Endothelial cell (in vitro differentiated cells): ENCODE results near the gene C5AR1. TPM values are rescaled to one million over a fixed set of nuclear protein-coding genes. Genes with fewer than 3 reads are reported as not detected.

ENCODE experiments used
- DNase-seq: peaks from one replicate; pipeline ENCODE4 v3.0.0; 2021; ENCODE audit warnings: low spot score
- H3K27ac Mint-ChIP-seq: one replicate; pipeline ENCODE4 v1.8.0; 2021; ENCODE audit warnings: mixed read lengths, inconsistent platforms; ENCODE audit not compliant: unreplicated experiment
- H3K27me3 Mint-ChIP-seq: one replicate; pipeline ENCODE4 v1.8.0; 2021; ENCODE audit warnings: mild to moderate bottlenecking, moderate library complexity, mixed read lengths, inconsistent platforms; ENCODE audit not compliant: unreplicated experiment
- H3K36me3 Mint-ChIP-seq: one replicate; pipeline ENCODE4 v1.8.0; 2021; ENCODE audit warnings: mild to moderate bottlenecking, low read depth, mixed read lengths, inconsistent platforms; ENCODE audit not compliant: unreplicated experiment
- H3K4me1 Mint-ChIP-seq: one replicate; pipeline ENCODE4 v1.8.0; 2021; ENCODE audit warnings: mild to moderate bottlenecking, mixed read lengths, inconsistent platforms; ENCODE audit not compliant: unreplicated experiment
- H3K4me3 Mint-ChIP-seq: one replicate; pipeline ENCODE4 v1.8.0; 2021; ENCODE audit warnings: mild to moderate bottlenecking, mixed read lengths, inconsistent platforms; ENCODE audit not compliant: unreplicated experiment
- H3K9me3 Mint-ChIP-seq: one replicate; pipeline ENCODE4 v1.8.0; 2021; ENCODE audit warnings: mixed read lengths, inconsistent platforms; ENCODE audit not compliant: unreplicated experiment
- CTCF ChIP-seq: fragments of 200-600 bp; sonication (generic); IDR thresholded peaks from one replicate; pipeline ENCODE4 v1.5.0; 2021; ENCODE audit warnings: antibody characterized with exemption; ENCODE audit not compliant: unreplicated experiment
- total RNA-seq: library from RNA; stranded (reverse); fragmentation: NEBNext Ultra II Directional; extraction: Animal tissue kit (Norgen Biotek cat#: 25700); gene quantifications from one replicate; pipeline ENCODE4 v1.2.1, GENCODE V29; 2021; ENCODE audit not compliant: unreplicated experiment

C5AR1 gene
- total RNA-seq, 1 donor from 2014 or later, result 0.56 TPM

GRCh38 chr19:47267350-47267759 is 42.3 kb upstream of the C5AR1 start:
- peaks cover 40% of the 10 kb centered on the region for H3K36me3 Mint-ChIP-seq
- no peak overlapping the region for H3K4me3 Mint-ChIP-seq
- DNase-seq, result no peak
- no peak for TF ChIP-seq CTCF
- peaks cover 9% of the 10 kb centered on the region for H3K27me3 Mint-ChIP-seq
- no peak overlapping the region for H3K27ac Mint-ChIP-seq
- H3K9me3 Mint-ChIP-seq, result no peaks in the 10 kb centered on the region
- peaks cover 3% of the 10 kb centered on the region for H3K4me1 Mint-ChIP-seq

- no peaks in the 10 kb centered on the region for H3K9me3 Mint-ChIP-seq
- H3K4me1 Mint-ChIP-seq, result peaks cover 10% of the 10 kb centered on the region
- peak overlapping the region; percentile 56 for H3K4me3 Mint-ChIP-seq
- peaks cover 41% of the 10 kb centered on the region for H3K36me3 Mint-ChIP-seq
- no peak for TF ChIP-seq CTCF
- DNase-seq, result no peak
- no peak overlapping the region for H3K27ac Mint-ChIP-seq
- peaks cover 12% of the 10 kb centered on the region for H3K27me3 Mint-ChIP-seq
Observed at GRCh38 chr19:47268028-47268427, 41.6 kb upstream of the C5AR1 start.

GRCh38 chr19:47269596-47269995 is 40.1 kb upstream of the C5AR1 start:
- H3K4me3 Mint-ChIP-seq, result peak overlapping the region; percentile 65

GRCh38 chr19:47270408-47270807 is 39.3 kb upstream of the C5AR1 start:
- Mint-ChIP-seq H3K36me3 (peaks cover 33% of the 10 kb centered on the region), H3K4me3 (peak overlapping the region; percentile 80), H3K27ac (peak overlapping the region; percentile 5), H3K9me3 (no peaks in the 10 kb centered on the region), H3K4me1 (peaks cover 11% of the 10 kb centered on the region), H3K27me3 (peaks cover 15% of the 10 kb centered on the region)
- TF ChIP-seq CTCF, result no peak
- no peak for DNase-seq

More at GRCh38 chr19:47269596-47269995, 40.1 kb upstream of the C5AR1 start:
- H3K27ac Mint-ChIP-seq, result no peak overlapping the region
- TF ChIP-seq CTCF, result no peak
- no peaks in the 10 kb centered on the region for H3K9me3 Mint-ChIP-seq
- DNase-seq, result no peak
- peaks cover 10% of the 10 kb centered on the region for H3K4me1 Mint-ChIP-seq
- peaks cover 14% of the 10 kb centered on the region for H3K27me3 Mint-ChIP-seq
- peaks cover 36% of the 10 kb centered on the region for H3K36me3 Mint-ChIP-seq

- Mint-ChIP-seq H3K36me3 (peaks cover 22% of the 10 kb centered on the region), H3K27ac (peak overlapping the region; percentile 45), H3K4me1 (peaks cover 15% of the 10 kb centered on the region), H3K27me3 (peaks cover 20% of the 10 kb centered on the region), H3K9me3 (no peaks in the 10 kb centered on the region), H3K4me3 (peak overlapping the region; percentile 88)
- no peak for DNase-seq
- no peak for TF ChIP-seq CTCF
Observed at GRCh38 chr19:47271949-47272348, 37.7 kb upstream of the C5AR1 start.
